GM13977 (cell line): ENCODE measurements around the gene NEK5.
"Not testable (repeated sequence)": the region's sequence is repeated elsewhere in the genome, so short reads cannot be mapped to it uniquely, and the experiment has no call there.

Experiments used
- DNase-seq: peaks from one replicate; pipeline ENCODE4 v3.0.0; 2012; ENCODE audit warnings: low spot score
- in situ Hi-C: fragments of 300-500 bp; cut with MboI; formaldehyde crosslinking; loops from one replicate; pipeline ENCODE4 v1.12.0; 2022; ENCODE audit warnings: low sequenced_read_pairs, low pct_unique_long_range_greater_than_20kb, mixed read lengths, inconsistent platforms; ENCODE audit not compliant: unreplicated experiment
- TF ChIP-seq, protein P1 (sequence below): IDR thresholded peaks from 2 replicates; pipeline ENCODE4 v1.5.1; 2012; ENCODE audit warnings: mild to moderate bottlenecking, control low read depth; ENCODE audit not compliant: insufficient read depth; ENCODE audit errors: extremely low read depth, missing control alignments

NEK5 gene

DNA sequence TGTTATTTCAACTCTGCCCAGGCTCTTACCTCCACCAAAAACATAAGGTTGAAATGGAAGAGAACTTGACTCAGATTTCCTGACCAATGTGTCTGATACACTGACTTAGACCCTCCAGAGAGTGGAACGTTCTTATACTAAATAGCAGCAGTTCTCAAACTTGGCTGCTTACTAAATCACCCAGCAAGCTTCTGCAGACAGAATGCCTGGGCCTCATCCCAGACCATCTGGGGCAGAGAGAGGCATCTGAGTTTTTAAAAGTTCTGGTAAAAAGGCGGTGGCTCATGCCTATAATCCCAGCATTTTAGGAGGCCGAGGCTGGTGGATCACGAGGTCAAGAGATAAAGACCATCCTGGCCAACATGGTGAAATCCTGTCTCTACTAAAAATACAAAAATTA lies 46.3 kb downstream of the NEK5 start:
- TF ChIP-seq, protein P1, sequence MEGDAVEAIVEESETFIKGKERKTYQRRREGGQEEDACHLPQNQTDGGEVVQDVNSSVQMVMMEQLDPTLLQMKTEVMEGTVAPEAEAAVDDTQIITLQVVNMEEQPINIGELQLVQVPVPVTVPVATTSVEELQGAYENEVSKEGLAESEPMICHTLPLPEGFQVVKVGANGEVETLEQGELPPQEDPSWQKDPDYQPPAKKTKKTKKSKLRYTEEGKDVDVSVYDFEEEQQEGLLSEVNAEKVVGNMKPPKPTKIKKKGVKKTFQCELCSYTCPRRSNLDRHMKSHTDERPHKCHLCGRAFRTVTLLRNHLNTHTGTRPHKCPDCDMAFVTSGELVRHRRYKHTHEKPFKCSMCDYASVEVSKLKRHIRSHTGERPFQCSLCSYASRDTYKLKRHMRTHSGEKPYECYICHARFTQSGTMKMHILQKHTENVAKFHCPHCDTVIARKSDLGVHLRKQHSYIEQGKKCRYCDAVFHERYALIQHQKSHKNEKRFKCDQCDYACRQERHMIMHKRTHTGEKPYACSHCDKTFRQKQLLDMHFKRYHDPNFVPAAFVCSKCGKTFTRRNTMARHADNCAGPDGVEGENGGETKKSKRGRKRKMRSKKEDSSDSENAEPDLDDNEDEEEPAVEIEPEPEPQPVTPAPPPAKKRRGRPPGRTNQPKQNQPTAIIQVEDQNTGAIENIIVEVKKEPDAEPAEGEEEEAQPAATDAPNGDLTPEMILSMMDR = no peak
- in situ Hi-C loops = no loop called here

DNA sequence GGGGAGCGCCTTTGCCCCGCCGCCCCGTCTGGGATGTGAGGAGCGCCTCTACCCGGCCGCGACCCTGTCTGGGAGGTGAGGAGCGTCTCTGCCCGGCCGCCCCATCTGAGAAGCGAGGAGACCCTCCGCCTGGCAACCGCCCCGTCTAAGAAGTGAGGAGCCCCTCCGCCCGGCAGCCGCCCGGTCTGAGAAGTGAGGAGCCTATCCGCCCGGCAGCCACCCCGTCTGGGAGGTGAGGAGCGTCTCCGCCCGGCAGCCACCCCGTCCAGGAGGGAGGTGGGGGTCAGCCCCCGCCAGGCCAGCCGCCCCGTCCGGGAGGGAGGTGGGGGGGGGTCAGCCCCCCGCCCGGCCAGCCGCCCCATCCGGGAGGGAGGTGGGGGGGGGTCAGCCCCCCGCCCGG lies 49.0 kb downstream of the NEK5 start:
- DNase-seq, in situ Hi-C loops: not testable (repeated sequence)

More for the DNA sequence above, 46.3 kb downstream of the NEK5 start:
- no peak for DNase-seq

DNA sequence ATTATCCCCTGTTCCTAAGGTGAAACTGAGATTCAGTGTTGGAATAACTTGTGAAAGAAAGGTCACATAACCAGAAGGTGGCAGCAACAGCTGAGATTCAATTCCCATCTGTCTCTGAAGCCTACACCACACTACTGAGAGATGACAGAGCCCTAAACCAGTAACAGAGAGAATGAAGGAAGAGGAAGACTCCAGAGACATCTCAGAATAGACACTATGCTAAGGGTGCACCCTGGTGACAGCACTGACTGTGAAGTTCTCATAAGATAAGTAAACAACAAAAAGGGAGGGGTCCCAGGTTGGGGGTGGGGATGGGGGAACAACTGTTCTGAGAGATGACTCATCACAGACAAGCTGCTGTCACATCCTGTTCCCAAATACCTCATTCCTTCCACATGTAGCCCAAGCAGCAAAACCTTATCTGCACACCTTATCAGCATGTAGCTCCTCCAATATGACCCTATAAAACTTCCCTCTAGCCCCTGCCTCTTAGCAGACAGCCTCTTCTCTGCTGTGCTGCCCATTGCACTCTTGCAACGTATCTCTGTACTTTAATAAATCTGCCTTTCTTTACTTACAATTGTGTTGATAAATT lies 57.8 kb downstream of the NEK5 start:
- peak; percentile 39 for DNase-seq
- in situ Hi-C loops = no loop called here
- TF ChIP-seq, protein P1 = peak; percentile 32

GRCh38 chr13:52067237-52067636 lies 61.6 kb downstream of the NEK5 start:
- in situ Hi-C loops = no loop called here
- TF ChIP-seq, protein P1 = no peak

DNA sequence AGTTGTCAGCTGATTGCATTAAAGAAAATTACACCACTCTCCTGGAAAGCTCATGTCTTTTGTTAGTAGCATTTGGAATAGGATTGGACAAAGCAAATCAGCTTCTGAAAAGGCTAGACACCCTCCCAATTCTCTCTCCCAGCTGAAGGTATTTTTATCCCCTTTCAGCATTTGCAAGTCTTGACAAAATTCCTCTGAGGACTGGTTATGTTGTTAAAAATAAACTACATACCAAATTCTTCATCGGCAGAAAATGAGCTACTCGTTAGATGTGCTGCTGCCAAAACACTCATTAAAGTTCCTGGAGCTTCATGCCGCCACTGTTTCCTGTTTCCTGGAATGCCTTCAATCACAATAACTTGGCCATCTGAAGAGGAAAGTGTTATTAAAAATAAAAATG lies 67.3 kb downstream of the NEK5 start:
- TF ChIP-seq, protein P1 = no peak
- DNase-seq = no peak
- in situ Hi-C loops = no loop called here

More at GRCh38 chr13:52067237-52067636, 61.6 kb downstream of the NEK5 start:
- DNase-seq = no peak

- DNase-seq = not testable (repeated sequence)
These were observed 67.8 kb downstream of the NEK5 start for GRCh38 chr13:52061064-52061463.

DNA sequence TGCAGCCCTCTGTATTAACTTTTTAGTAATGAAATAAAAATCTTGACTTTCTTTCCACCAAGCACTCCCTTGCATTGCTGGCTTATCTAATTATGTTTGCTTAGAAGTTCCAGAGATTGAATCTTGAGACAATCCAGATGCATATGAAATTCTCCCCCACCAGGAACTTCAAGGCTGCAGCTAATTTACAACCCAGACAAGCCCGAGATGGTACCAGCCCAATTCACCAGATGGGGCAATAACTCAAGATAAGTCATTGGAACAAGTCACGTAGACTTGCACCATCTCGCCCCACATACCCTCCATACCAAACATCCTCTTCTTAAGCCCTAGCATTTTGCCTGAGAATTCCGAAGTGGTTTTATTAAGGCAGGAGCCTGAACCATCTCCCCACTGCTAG lies 75.4 kb downstream of the NEK5 start:
- DNase-seq = no peak
- TF ChIP-seq, protein P1 = no peak
- in situ Hi-C loops = no loop called here

More at GRCh38 chr13:52061064-52061463, 67.8 kb downstream of the NEK5 start:
- in situ Hi-C loops = not testable (repeated sequence)

DNA sequence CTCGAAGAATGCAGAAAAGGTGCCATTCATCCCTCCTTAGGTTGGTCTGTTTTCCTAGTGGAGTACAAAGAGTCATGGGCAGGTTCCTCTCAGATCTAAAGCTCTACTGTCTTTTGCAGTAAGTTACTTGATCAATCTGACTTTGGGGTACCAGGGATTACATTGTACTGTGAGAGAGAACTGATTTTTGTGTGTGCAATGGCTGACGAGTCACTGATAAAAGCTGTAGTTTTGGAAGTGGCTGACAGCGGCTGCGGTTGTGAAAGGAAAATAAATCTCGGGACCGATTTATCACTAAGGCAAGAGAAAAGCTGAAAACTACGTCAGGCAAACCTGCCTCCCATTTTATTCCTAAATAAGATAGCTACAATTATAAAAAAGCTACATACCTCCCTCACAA lies 77.5 kb downstream of the NEK5 start:
- in situ Hi-C loops = no loop called here
- DNase-seq = no peak
- TF ChIP-seq, protein P1 = no peak
